Trophoblast cell (in vitro differentiated cells and primary cell): ENCODE data around the gene LDLRAP1.
A peak's percentile ranks its signal among the peaks of the same experiment; 100 is the strongest.

Source experiments
- DNase-seq, 2 donors: peaks; one replicate each; pipeline ENCODE4 v3.0.0-alpha.2; 2016
- H2AFZ ChIP-seq: 2 replicates; pipeline ENCODE4 v1.6.1; 2013; ENCODE audit warnings: low read length, moderate library complexity, mild to moderate bottlenecking; ENCODE audit not compliant: insufficient read depth, poor library complexity
- H2AK5ac ChIP-seq: 2 replicates; pipeline ENCODE4 v1.6.1; 2013; ENCODE audit warnings: mild to moderate bottlenecking, low read length
- H2BK120ac ChIP-seq: 2 replicates; pipeline ENCODE4 v1.6.1; 2013; ENCODE audit warnings: low read length, mild to moderate bottlenecking, moderate library complexity; ENCODE audit not compliant: insufficient read depth, poor library complexity
- H2BK12ac ChIP-seq: 2 replicates; pipeline ENCODE4 v1.6.1; 2013; ENCODE audit warnings: mild to moderate bottlenecking, low read length, moderate library complexity
- H2BK5ac ChIP-seq: 2 replicates; pipeline ENCODE4 v1.6.1; 2013; ENCODE audit warnings: low read length, low read depth, moderate library complexity, mild to moderate bottlenecking; ENCODE audit not compliant: poor library complexity
- H3K14ac ChIP-seq: 2 replicates; pipeline ENCODE4 v1.6.1; 2013; ENCODE audit warnings: mild to moderate bottlenecking, low read length
- H3K18ac ChIP-seq: 2 replicates; pipeline ENCODE4 v1.6.1; 2013; ENCODE audit warnings: mild to moderate bottlenecking, low read length
- H3K23ac ChIP-seq: 2 replicates; pipeline ENCODE4 v1.6.1; 2013; ENCODE audit warnings: low read length
- H3K27ac ChIP-seq: 2 replicates; pipeline ENCODE4 v1.5.1; 2013; ENCODE audit warnings: low read depth, mild to moderate bottlenecking, inconsistent platforms, low read length, moderate library complexity
- H3K27me3 ChIP-seq: 2 replicates; pipeline ENCODE4 v1.6.1; 2013; ENCODE audit warnings: inconsistent platforms, mild to moderate bottlenecking, low read length, moderate library complexity; ENCODE audit not compliant: insufficient read depth
- H3K36me3 ChIP-seq, 2 experiments: 1 replicate in 1 of 2; 2 replicates in 1 of 2; pipeline ENCODE4 v1.6.1; 2013; ENCODE audit warnings: low read length in 2 of 2, mild to moderate bottlenecking in 2 of 2, moderate library complexity in 1 of 2; ENCODE audit not compliant: insufficient read depth in 2 of 2, control insufficient read depth in 1 of 2
- H3K4ac ChIP-seq: 2 replicates; pipeline ENCODE4 v1.6.1; 2013; ENCODE audit warnings: low read depth, mild to moderate bottlenecking, low read length, moderate library complexity
- H3K4me1 ChIP-seq, 2 experiments: 1 replicate in 1 of 2; 2 replicates in 1 of 2; pipeline ENCODE4 v1.6.1; 2013; ENCODE audit warnings: low read length in 2 of 2, mild to moderate bottlenecking in 2 of 2, moderate library complexity in 1 of 2; ENCODE audit not compliant: insufficient read depth in 2 of 2, control insufficient read depth in 1 of 2
- H3K4me2 ChIP-seq: 2 replicates; pipeline ENCODE4 v1.6.1; 2013; ENCODE audit warnings: inconsistent platforms, mild to moderate bottlenecking, low read length, moderate library complexity
- H3K4me3 ChIP-seq: 2 replicates; pipeline ENCODE4 v1.5.1; 2013; ENCODE audit warnings: mild to moderate bottlenecking, low read depth, low read length, inconsistent platforms
- H3K79me1 ChIP-seq: one replicate; pipeline ENCODE4 v1.6.1; 2013; ENCODE audit warnings: low read length
- H3K79me2 ChIP-seq: 2 replicates; pipeline ENCODE4 v1.6.1; 2013; ENCODE audit warnings: low read length, mild to moderate bottlenecking; ENCODE audit not compliant: control insufficient read depth, insufficient read depth, poor library complexity
- H3K9ac ChIP-seq: 2 replicates; pipeline ENCODE4 v1.6.1; 2013; ENCODE audit warnings: mild to moderate bottlenecking, low read length
- H3K9me3 ChIP-seq: 2 replicates; pipeline ENCODE4 v1.6.1; 2013; ENCODE audit warnings: low read depth, mild to moderate bottlenecking, control low read depth, inconsistent platforms, low read length; ENCODE audit not compliant: insufficient read depth
- H4K12ac ChIP-seq: 2 replicates; pipeline ENCODE4 v1.6.1; 2013; ENCODE audit warnings: low read depth, mild to moderate bottlenecking, low read length, moderate library complexity
- H4K8ac ChIP-seq: 2 replicates; pipeline ENCODE4 v1.6.1; 2013; ENCODE audit warnings: low read depth, mild to moderate bottlenecking, low read length, moderate library complexity
- H4K91ac ChIP-seq: one replicate; pipeline ENCODE4 v1.6.1; 2013; ENCODE audit warnings: low read depth, mild to moderate bottlenecking, low read length, moderate library complexity
- WGBS: extraction: QIAGEN DNeasy Blood & Tissue Kit; methylation state at CpG from one replicate; pipeline ENCODE4 v1.1.7; 2013; ENCODE audit warnings: missing lambda C conversion rate; ENCODE audit not compliant: insufficient read length, insufficient coverage; ENCODE audit errors: extremely low coverage; 5-methylcytosine and 5-hydroxymethylcytosine counted together

The LDLRAP1 gene

DNA sequence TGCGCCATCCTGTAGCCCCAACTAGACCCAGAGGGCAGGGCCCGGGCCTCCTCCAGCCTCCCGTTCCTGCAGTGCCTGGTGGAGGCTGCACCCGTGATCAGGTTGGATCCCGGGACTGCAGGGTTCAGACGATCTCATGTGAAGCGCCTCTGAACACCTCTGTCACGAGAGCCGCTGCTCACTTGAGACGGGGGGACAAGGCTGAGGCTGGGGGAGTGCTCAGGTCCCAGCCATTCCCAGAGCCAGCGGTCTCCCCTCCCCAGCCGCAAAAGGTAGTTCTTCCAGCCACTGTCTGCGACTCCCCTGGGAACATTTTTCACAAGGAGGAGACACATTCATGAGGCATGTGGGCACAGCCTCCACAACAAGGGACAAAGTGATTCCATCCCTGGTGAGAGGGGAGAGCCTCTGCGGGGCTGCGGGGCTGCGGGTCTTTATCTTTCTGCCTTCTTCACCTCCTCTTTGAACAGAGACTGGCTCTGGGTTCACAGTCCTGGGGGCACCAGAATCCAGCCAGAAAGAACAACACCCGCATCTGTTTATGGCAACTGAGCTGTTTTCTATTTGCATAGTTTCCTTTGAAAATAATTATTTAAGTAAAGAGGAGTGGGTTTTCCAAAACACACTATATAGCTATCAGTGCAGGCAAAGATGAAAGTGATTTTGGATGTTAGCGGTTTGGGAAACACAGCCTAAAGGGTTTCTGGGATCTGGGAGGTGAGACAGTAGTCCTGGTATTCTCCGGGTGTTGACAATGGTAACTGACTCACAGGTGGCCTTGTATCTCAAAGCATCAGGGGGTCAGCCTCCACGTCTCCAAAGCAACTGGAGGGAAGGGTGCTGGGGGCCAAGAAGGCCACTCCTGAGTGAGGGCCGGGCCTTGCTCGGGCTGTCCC lies 13.0 kb upstream of the LDLRAP1 start:
- no peaks in the 10 kb centered on the region for H3K79me1 ChIP-seq
- no peak overlapping the region for H3K4me2 ChIP-seq
- no peak overlapping the region for H2AFZ ChIP-seq
- H3K9me3 ChIP-seq = no peaks in the 10 kb centered on the region
- H3K36me3 ChIP-seq = no peaks in the 10 kb centered on the region
- no peak overlapping the region for H3K9ac ChIP-seq
- H4K8ac ChIP-seq = no peak overlapping the region
- no peak overlapping the region for H3K4me3 ChIP-seq
- no peak overlapping the region for H2BK12ac ChIP-seq
- no peak overlapping the region for H3K23ac ChIP-seq
- DNase-seq = peak; percentile 88 to 94
- no peaks in the 10 kb centered on the region for H3K27me3 ChIP-seq
- no peak overlapping the region for H4K91ac ChIP-seq
- H2AK5ac ChIP-seq = no peak overlapping the region
- H3K18ac ChIP-seq = no peak overlapping the region
- no peak overlapping the region for H3K14ac ChIP-seq
- WGBS = no CpG with 5 or more reads among the region's 22 CpGs
- no peaks in the 10 kb centered on the region for H3K79me2 ChIP-seq
- no peak overlapping the region for H3K4ac ChIP-seq
- no peak overlapping the region for H4K12ac ChIP-seq
- H2BK5ac ChIP-seq = no peak overlapping the region
- no peaks in the 10 kb centered on the region for H3K4me1 ChIP-seq
- H3K27ac ChIP-seq = no peak overlapping the region
- no peak overlapping the region for H2BK120ac ChIP-seq

DNA sequence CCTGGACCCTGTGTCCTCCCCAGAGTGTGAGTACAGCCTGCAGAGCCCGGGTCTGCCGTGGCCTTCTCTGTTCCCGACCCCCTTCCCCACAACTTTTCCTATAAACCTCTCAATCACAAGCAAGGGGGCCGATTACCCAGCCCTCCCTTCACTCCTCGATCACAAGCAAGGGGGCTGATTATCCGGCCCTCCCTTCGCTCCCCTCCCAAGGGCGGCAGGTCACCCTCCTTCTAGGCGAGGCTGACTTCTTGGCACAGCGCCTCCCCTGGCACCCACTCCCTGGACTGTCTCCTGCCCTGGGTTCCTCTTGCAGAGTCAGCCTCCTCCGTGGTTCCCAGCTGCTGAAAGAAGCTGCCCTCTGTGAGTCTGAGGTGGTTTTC lies 12.3 kb upstream of the LDLRAP1 start:
- no peaks in the 10 kb centered on the region for H3K36me3 ChIP-seq
- H3K4me2 ChIP-seq = no peak overlapping the region
- no peak overlapping the region for H2BK12ac ChIP-seq
- H3K9ac ChIP-seq = no peak overlapping the region
- H2AFZ ChIP-seq = no peak overlapping the region
- H3K79me2 ChIP-seq = no peaks in the 10 kb centered on the region
- H3K27me3 ChIP-seq = no peaks in the 10 kb centered on the region
- H3K23ac ChIP-seq = no peak overlapping the region
- no peak overlapping the region for H4K12ac ChIP-seq
- WGBS = no CpG with 5 or more reads among the region's 11 CpGs
- H3K79me1 ChIP-seq = no peaks in the 10 kb centered on the region
- no peak overlapping the region for H3K4ac ChIP-seq
- no peaks in the 10 kb centered on the region for H3K9me3 ChIP-seq
- H4K8ac ChIP-seq = no peak overlapping the region
- no peak overlapping the region for H2BK120ac ChIP-seq
- H3K14ac ChIP-seq = no peak overlapping the region
- H3K4me3 ChIP-seq = no peak overlapping the region
- H2AK5ac ChIP-seq = no peak overlapping the region
- H3K4me1 ChIP-seq = no peaks in the 10 kb centered on the region
- no peak for DNase-seq
- H2BK5ac ChIP-seq = no peak overlapping the region
- no peak overlapping the region for H3K18ac ChIP-seq
- H4K91ac ChIP-seq = no peak overlapping the region
- H3K27ac ChIP-seq = no peak overlapping the region

DNA sequence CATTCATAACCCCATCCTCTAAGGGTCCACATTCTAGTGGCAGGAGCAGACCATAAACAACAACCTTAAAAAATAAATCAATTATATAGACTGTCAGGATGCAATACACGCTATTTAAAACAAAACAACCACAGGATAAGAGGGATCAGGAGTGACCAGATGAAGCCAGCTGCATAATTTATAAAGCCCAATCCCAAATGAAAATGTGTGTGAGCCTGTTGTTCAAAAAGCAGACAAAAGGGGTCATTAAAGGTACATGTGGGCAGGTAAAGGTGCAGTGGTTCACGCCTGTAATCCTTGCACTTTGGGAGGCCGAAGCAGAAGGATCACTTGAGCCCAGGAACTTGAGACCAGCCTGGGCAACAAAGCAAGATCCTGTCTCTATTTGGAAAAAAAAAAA lies 10.4 kb upstream of the LDLRAP1 start:
- H4K8ac ChIP-seq = no peak overlapping the region
- H2BK5ac ChIP-seq = no peak overlapping the region
- no peak overlapping the region for H3K27ac ChIP-seq
- no peaks in the 10 kb centered on the region for H3K27me3 ChIP-seq
- no peak for DNase-seq
- H3K9me3 ChIP-seq = no peaks in the 10 kb centered on the region
- H3K4me1 ChIP-seq = no peaks in the 10 kb centered on the region
- no peaks in the 10 kb centered on the region for H3K79me1 ChIP-seq
- no peak overlapping the region for H3K23ac ChIP-seq
- no peak overlapping the region for H4K12ac ChIP-seq
- no peak overlapping the region for H2BK120ac ChIP-seq
- no peak overlapping the region for H3K4me3 ChIP-seq
- H2AK5ac ChIP-seq = no peak overlapping the region
- H3K36me3 ChIP-seq = no peaks in the 10 kb centered on the region
- WGBS = no CpG with 5 or more reads among the region's 3 CpGs
- no peak overlapping the region for H4K91ac ChIP-seq
- no peak overlapping the region for H3K9ac ChIP-seq
- no peak overlapping the region for H2AFZ ChIP-seq
- no peak overlapping the region for H3K4ac ChIP-seq
- no peak overlapping the region for H3K4me2 ChIP-seq
- no peak overlapping the region for H2BK12ac ChIP-seq
- H3K14ac ChIP-seq = no peak overlapping the region
- H3K18ac ChIP-seq = no peak overlapping the region
- no peaks in the 10 kb centered on the region for H3K79me2 ChIP-seq

DNA sequence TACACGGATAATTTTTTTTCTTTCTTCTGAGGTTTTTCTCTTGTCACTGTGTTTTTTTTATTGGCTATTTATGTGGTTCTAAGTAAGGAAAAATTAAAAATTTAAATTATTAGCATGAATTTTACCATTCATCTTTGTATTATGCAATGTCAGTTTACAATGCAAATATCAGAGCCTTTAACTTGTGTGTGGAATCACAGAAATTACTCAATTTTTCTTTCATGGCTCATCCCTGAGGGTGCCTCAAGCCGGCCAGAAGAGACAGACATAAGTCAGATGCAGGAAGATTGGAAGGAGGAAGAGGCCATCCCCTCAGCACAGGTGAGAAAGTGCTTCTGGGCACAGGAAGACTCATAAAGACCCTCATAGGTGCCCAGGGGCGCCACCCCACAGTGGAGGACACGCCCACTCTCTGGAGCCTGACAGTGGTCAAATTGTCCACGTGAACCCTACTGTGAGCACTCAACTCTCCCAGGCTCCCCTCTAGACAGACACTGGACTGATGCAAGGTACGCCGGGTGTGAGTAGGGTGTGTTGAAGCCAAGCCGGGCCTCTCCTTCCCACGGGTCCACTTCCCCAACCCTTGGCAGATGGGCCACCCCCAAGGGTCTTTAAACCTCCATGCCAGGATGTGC lies 9.5 kb upstream of the LDLRAP1 start:
- no peak overlapping the region for H2BK12ac ChIP-seq
- H3K9ac ChIP-seq = no peak overlapping the region
- no peak overlapping the region for H3K27ac ChIP-seq
- no peak overlapping the region for H4K91ac ChIP-seq
- H2BK120ac ChIP-seq = no peak overlapping the region
- no CpG with 5 or more reads among the region's 9 CpGs for WGBS
- no peaks in the 10 kb centered on the region for H3K27me3 ChIP-seq
- H2AK5ac ChIP-seq = no peak overlapping the region
- no peak overlapping the region for H3K14ac ChIP-seq
- no peak overlapping the region for H3K4me2 ChIP-seq
- H4K12ac ChIP-seq = no peak overlapping the region
- H3K9me3 ChIP-seq = no peaks in the 10 kb centered on the region
- peaks cover 6 to 7% of the 10 kb centered on the region in 2 experiments for H3K4me1 ChIP-seq
- no peak overlapping the region for H2BK5ac ChIP-seq
- H4K8ac ChIP-seq = no peak overlapping the region
- no peak overlapping the region for H3K18ac ChIP-seq
- no peak overlapping the region for H3K4me3 ChIP-seq
- DNase-seq = no peak
- H3K23ac ChIP-seq = no peak overlapping the region
- no peaks in the 10 kb centered on the region for H3K79me2 ChIP-seq
- H3K79me1 ChIP-seq = no peaks in the 10 kb centered on the region
- no peaks in the 10 kb centered on the region for H3K36me3 ChIP-seq
- no peak overlapping the region for H3K4ac ChIP-seq
- H2AFZ ChIP-seq = no peak overlapping the region
